ENCODE results near the gene HHAT.

The HHAT gene

DNA sequence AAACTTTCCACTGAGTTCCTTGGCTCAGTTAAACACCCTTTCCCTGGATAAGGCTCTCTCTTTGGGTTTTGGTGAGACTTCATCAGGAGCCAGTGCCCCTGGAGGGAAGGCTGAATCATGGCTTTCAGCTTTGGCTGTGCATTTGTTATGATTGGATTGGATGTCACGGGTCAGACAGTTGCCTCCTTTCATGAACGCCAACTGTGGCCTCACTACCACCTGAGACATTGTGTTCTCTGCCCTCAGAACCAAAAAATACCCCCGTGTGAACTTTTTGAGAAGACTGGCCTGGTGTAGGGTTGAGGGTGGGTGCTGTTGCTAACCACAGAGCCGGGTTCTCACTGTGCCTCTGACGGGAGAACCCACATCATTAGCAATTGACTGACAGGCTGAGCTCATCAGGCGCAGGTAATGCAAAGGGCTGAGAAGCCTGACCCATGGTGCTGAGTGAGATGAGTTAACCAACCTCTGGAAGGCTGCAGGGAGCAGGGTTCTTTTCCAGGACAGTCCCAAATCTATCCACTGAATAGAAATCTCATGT lies 65.6 kb downstream of the HHAT start:
- CTCF ChIA-PET: interaction anchor here (0.6 to 16.4 kb wide), 7 partner anchors 11 to 740 kb away, joined by 3 to 411 read pairs (median 3); partner anchors contain the start of gene KCNH1
- DNase-seq (ENCODE audit: low read depth, low spot score): no peak
- TF ChIP-seq, protein P1, sequence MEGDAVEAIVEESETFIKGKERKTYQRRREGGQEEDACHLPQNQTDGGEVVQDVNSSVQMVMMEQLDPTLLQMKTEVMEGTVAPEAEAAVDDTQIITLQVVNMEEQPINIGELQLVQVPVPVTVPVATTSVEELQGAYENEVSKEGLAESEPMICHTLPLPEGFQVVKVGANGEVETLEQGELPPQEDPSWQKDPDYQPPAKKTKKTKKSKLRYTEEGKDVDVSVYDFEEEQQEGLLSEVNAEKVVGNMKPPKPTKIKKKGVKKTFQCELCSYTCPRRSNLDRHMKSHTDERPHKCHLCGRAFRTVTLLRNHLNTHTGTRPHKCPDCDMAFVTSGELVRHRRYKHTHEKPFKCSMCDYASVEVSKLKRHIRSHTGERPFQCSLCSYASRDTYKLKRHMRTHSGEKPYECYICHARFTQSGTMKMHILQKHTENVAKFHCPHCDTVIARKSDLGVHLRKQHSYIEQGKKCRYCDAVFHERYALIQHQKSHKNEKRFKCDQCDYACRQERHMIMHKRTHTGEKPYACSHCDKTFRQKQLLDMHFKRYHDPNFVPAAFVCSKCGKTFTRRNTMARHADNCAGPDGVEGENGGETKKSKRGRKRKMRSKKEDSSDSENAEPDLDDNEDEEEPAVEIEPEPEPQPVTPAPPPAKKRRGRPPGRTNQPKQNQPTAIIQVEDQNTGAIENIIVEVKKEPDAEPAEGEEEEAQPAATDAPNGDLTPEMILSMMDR (IDR thresholded peaks at IDR 0.05; ENCODE audit: insufficient read depth, low read length, missing control alignments): no peak
- H3K4me3 ChIP-seq (ENCODE audit: low read depth, low read length): no peak overlapping the region
- POLR2A ChIA-PET: interaction anchor here (1.0 to 2.3 kb wide), 5 partner anchors 10 to 45 kb away, joined by 3 to 18 read pairs (median 10); no protein-coding TSS in a partner anchor

DNA sequence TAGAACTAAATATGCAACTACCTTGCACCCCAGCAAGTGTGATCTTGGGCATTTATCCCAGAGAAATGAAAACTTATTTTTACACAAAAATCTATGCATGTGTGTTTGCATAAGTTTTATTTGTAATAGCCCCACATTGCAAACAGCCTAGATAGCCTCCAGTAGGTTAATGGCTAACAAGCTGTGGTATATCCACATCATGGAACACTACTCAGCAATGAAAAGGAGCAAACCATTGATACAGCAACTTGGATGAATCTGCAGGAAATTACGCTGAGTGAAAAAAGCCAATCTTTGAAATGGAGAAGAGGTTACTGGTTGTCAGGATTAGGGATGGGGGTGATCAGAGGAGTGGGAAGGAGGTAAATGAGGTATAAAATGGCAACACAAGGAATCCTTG lies 67.8 kb downstream of the HHAT start:
- H3K4me3 ChIP-seq (ENCODE audit: low read depth, low read length): no peak overlapping the region
- ChIA-PET CTCF (interaction anchor here (0.8 to 16.4 kb wide), 5 partner anchors 9 to 738 kb away, joined by 3 to 411 read pairs (median 27); partner anchors contain the start of gene KCNH1), POLR2A (no interaction called here)
- DNase-seq (ENCODE audit: low read depth, low spot score): no peak
- TF ChIP-seq, protein P1 (IDR thresholded peaks at IDR 0.05; ENCODE audit: insufficient read depth, low read length, missing control alignments): no peak

DNA sequence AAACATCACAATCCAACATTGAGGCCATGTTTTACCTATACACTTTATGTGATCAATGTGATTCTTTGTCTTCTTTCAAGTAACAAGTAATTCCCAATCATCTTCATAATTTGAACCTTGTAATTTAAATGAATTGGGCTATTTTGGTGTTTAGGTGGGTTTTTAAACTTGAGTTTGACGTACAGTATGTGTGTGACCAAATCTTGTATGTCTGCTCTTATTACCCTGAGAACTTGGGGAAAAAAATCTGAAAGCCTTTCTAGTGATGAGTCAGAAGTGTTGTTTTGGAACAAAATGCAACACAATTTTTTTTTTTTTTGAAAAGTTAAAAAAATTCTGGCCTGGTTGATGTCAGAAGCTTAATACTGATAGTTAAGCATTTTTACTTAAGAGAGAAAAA lies 68.5 kb downstream of the HHAT start:
- TF ChIP-seq, protein P1 (IDR thresholded peaks at IDR 0.05; ENCODE audit: insufficient read depth, low read length, missing control alignments): no peak
- DNase-seq (ENCODE audit: low read depth, low spot score): no peak
- H3K4me3 ChIP-seq (ENCODE audit: low read depth, low read length): no peak overlapping the region
- ChIA-PET POLR2A (no interaction called here), CTCF (interaction anchor here (0.8 to 16.4 kb wide), 5 partner anchors 8 to 737 kb away, joined by 3 to 411 read pairs (median 27); partner anchors contain the start of gene KCNH1)

DNA sequence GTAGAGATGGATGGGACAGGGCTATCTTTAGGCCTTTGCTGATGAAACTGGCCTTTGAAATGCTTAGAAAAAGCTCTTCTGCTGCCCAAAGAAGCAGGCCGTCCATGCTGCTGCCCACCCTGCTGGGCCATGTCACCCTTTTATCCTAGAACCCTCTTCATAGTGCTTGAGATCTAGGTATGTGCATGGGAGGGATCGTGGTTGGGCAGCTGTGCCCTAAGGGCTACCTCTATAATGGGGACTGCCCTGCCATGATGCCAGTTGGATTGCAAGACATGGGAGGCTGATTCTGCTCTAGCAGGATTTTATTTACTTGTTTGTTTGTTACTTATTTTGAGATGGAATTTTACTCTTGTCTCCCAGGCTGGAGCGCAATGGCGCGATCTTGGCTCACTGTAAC lies 69.0 kb downstream of the HHAT start:
- no peak for DNase-seq (ENCODE audit: low read depth, low spot score)
- POLR2A ChIA-PET: no interaction called here
- H3K4me3 ChIP-seq (ENCODE audit: low read depth, low read length): no peak overlapping the region
- CTCF ChIA-PET: interaction anchor here (1.5 to 16.4 kb wide), 6 partner anchors 8 to 737 kb away, joined by 7 to 411 read pairs (median 77); partner anchors contain the start of gene KCNH1
- TF ChIP-seq, protein P1 (IDR thresholded peaks at IDR 0.05; ENCODE audit: insufficient read depth, low read length, missing control alignments): no peak

- no peak for DNase-seq (ENCODE audit: low read depth, low spot score)
- no peak overlapping the region for H3K4me3 ChIP-seq (ENCODE audit: low read depth, low read length)
- TF ChIP-seq, protein P1 (IDR thresholded peaks at IDR 0.05; ENCODE audit: insufficient read depth, low read length, missing control alignments): no peak
- CTCF ChIA-PET: interaction anchor here (2.4 to 16.4 kb wide), 6 partner anchors 20 to 737 kb away, joined by 7 to 411 read pairs (median 161); partner anchors contain the start of gene KCNH1
- POLR2A ChIA-PET: no interaction called here
Observed at GRCh38 chr1:210398466-210398865, 69.8 kb downstream of the HHAT start.

GRCh38 chr1:210400043-210400840 lies 71.5 kb downstream of the HHAT start:
- ChIA-PET CTCF (interaction anchor here (0.6 to 16.4 kb wide), 37 partner anchors 8 to 735 kb away, joined by 3 to 411 read pairs (median 4); partner anchors contain the start of gene KCNH1), POLR2A (interaction anchor here (4.3 kb wide), 1 partner anchor 26 kb away, joined by 27 read pairs; no protein-coding TSS in a partner anchor)
- peak; percentile 38 for DNase-seq (ENCODE audit: low read depth, low spot score)
- TF ChIP-seq, protein P1 (IDR thresholded peaks at IDR 0.05; ENCODE audit: insufficient read depth, low read length, missing control alignments): peak; percentile 86
- H3K4me3 ChIP-seq (ENCODE audit: low read depth, low read length): no peak overlapping the region

All from AG04449 (cell line).